Measurements from ENCODE around the gene ATP1A4. TPM values are rescaled to one million over a fixed set of nuclear protein-coding genes. Genes with fewer than 3 reads are reported as not detected.
A peak's percentile ranks its signal among the peaks of the same experiment; 100 is the strongest.

ATP1A4 gene
- total RNA-seq, 1 donor: not detected

GRCh38 chr1:160169553-160170399, 18.4 kb downstream of the ATP1A4 start:
- no peaks in the 10 kb centered on the region for H3K36me3 ChIP-seq (ENCODE audit: insufficient read depth, low read length)
- peak overlapping the region; percentile 68 for H2AFZ ChIP-seq (ENCODE audit: low read length)
- no peaks in the 10 kb centered on the region for H4K20me1 ChIP-seq (ENCODE audit: insufficient read depth, low read length)
- DNase-seq (ENCODE audit: insufficient read length, low spot score, missing footprints): no peak
- TF ChIP-seq CTCF (IDR thresholded peaks at IDR 0.05; ENCODE audit: extremely low read depth, low read depth, low read length): no peak
- H3K9me3 ChIP-seq (ENCODE audit: low read depth, low read length): no peaks in the 10 kb centered on the region
- peak overlapping the region; percentile 37 for H3K4me2 ChIP-seq (ENCODE audit: insufficient read depth, low read length)
- H3K4me1 ChIP-seq (ENCODE audit: insufficient read depth, low read length): peaks cover 33% of the 10 kb centered on the region
- peaks cover 24% of the 10 kb centered on the region for H3K27me3 ChIP-seq (ENCODE audit: insufficient read depth, low read length)
- H3K4me3 ChIP-seq (ENCODE audit: insufficient read depth, low read length): no peak overlapping the region
- H3K79me2 ChIP-seq (ENCODE audit: insufficient read depth, low read length): no peaks in the 10 kb centered on the region
- H3K27ac ChIP-seq (ENCODE audit: low read depth, low read length): no peak overlapping the region

- Histone ChIP-seq H3K36me3 (ENCODE audit: insufficient read depth, low read length) (no peaks in the 10 kb centered on the region), H3K27ac (ENCODE audit: low read depth, low read length) (no peak overlapping the region), H3K9me3 (ENCODE audit: low read depth, low read length) (no peaks in the 10 kb centered on the region), H2AFZ (ENCODE audit: low read length) (no peak overlapping the region), H4K20me1 (ENCODE audit: insufficient read depth, low read length) (no peaks in the 10 kb centered on the region), H3K27me3 (ENCODE audit: insufficient read depth, low read length) (peaks cover 16% of the 10 kb centered on the region), H3K4me2 (ENCODE audit: insufficient read depth, low read length) (peak overlapping the region; percentile 8), H3K4me1 (ENCODE audit: insufficient read depth, low read length) (peaks cover 33% of the 10 kb centered on the region), H3K79me2 (ENCODE audit: insufficient read depth, low read length) (no peaks in the 10 kb centered on the region), H3K4me3 (ENCODE audit: insufficient read depth, low read length) (no peak overlapping the region)
- peak; percentile 82 for DNase-seq (ENCODE audit: insufficient read length, low spot score, missing footprints)
- no peak for TF ChIP-seq CTCF (IDR thresholded peaks at IDR 0.05; ENCODE audit: extremely low read depth, low read depth, low read length)
These were observed 20.0 kb downstream of the ATP1A4 start for GRCh38 chr1:160171354-160171753.

GRCh38 chr1:160171980-160172379, 20.6 kb downstream of the ATP1A4 start:
- DNase-seq (ENCODE audit: insufficient read length, low spot score, missing footprints): no peak
- no peak for TF ChIP-seq CTCF (IDR thresholded peaks at IDR 0.05; ENCODE audit: extremely low read depth, low read depth, low read length)
- no peaks in the 10 kb centered on the region for H3K9me3 ChIP-seq (ENCODE audit: low read depth, low read length)
- H3K4me1 ChIP-seq (ENCODE audit: insufficient read depth, low read length): peaks cover 33% of the 10 kb centered on the region
- no peak overlapping the region for H3K4me3 ChIP-seq (ENCODE audit: insufficient read depth, low read length)
- H3K27me3 ChIP-seq (ENCODE audit: insufficient read depth, low read length): peaks cover 13% of the 10 kb centered on the region
- H3K27ac ChIP-seq (ENCODE audit: low read depth, low read length): no peak overlapping the region
- no peak overlapping the region for H2AFZ ChIP-seq (ENCODE audit: low read length)
- H3K36me3 ChIP-seq (ENCODE audit: insufficient read depth, low read length): no peaks in the 10 kb centered on the region
- H4K20me1 ChIP-seq (ENCODE audit: insufficient read depth, low read length): no peaks in the 10 kb centered on the region
- H3K79me2 ChIP-seq (ENCODE audit: insufficient read depth, low read length): no peaks in the 10 kb centered on the region
- H3K4me2 ChIP-seq (ENCODE audit: insufficient read depth, low read length): no peak overlapping the region

GRCh38 chr1:160177231-160177630, 25.8 kb downstream of the ATP1A4 start:
- DNase-seq (ENCODE audit: insufficient read length, low spot score, missing footprints): no peak
- H3K9me3 ChIP-seq (ENCODE audit: low read depth, low read length): no peaks in the 10 kb centered on the region
- H3K4me2 ChIP-seq (ENCODE audit: insufficient read depth, low read length): no peak overlapping the region
- H3K79me2 ChIP-seq (ENCODE audit: insufficient read depth, low read length): no peaks in the 10 kb centered on the region
- no peak overlapping the region for H3K4me3 ChIP-seq (ENCODE audit: insufficient read depth, low read length)
- H3K27ac ChIP-seq (ENCODE audit: low read depth, low read length): no peak overlapping the region
- no peaks in the 10 kb centered on the region for H3K36me3 ChIP-seq (ENCODE audit: insufficient read depth, low read length)
- no peaks in the 10 kb centered on the region for H3K4me1 ChIP-seq (ENCODE audit: insufficient read depth, low read length)
- TF ChIP-seq CTCF (IDR thresholded peaks at IDR 0.05; ENCODE audit: extremely low read depth, low read depth, low read length): no peak
- H3K27me3 ChIP-seq (ENCODE audit: insufficient read depth, low read length): peaks cover 24% of the 10 kb centered on the region
- H4K20me1 ChIP-seq (ENCODE audit: insufficient read depth, low read length): no peaks in the 10 kb centered on the region
- H2AFZ ChIP-seq (ENCODE audit: low read length): no peak overlapping the region

Measured in osteoblast (primary cell).